ENCODE results near the gene ZPLD1. TPM values are rescaled to one million over a fixed set of nuclear protein-coding genes. Genes with fewer than 3 reads are reported as not detected.

Gene ZPLD1
- total RNA-seq (2022; extraction: Qiagen RNA extraction) = 0.03 to 0.07 TPM (median 0.05 TPM) in 4 of 5 replicates, not detected in the other

GRCh38 chr3:102434715-102435114, at the start of gene ZPLD1:
ZPLD1 (plus strand) TSS chr3:102435015; CDS start chr3:102438488, 3,473 bp downstream.

All from A549 treated with CORT108297 at 1 μM for 4 hours (cell line).